MM.1S (cell line): ENCODE data around the gene MR1.
A peak's percentile ranks its signal among the peaks of the same experiment; 100 is the strongest.

Source experiments
- DNase-seq: peaks from one replicate; pipeline ENCODE4 v3.0.0-alpha.2; 2015
- H2AFZ ChIP-seq: fragments of 300-600 bp; sonication (generic); 2 replicates; pipeline ENCODE4 v1.6.0; 2016; ENCODE audit warnings: antibody characterized with exemption, low read length
- H3F3A ChIP-seq: fragments of 300-600 bp; sonication (generic); 2 replicates; pipeline ENCODE4 v1.6.1; 2016; ENCODE audit warnings: mild to moderate bottlenecking, antibody characterized with exemption, low read length, moderate library complexity, mixed read lengths; ENCODE audit not compliant: insufficient read depth
- H3K27ac ChIP-seq: fragments of 300-600 bp; sonication (generic); 2 replicates; pipeline ENCODE4 v1.5.1; 2016; ENCODE audit warnings: mild to moderate bottlenecking, low read length
- H3K27me3 ChIP-seq: fragments of 300-600 bp; sonication (generic); replicated peaks from 2 replicates; pipeline ENCODE4 v1.6.0; 2016; ENCODE audit warnings: low read length; ENCODE audit not compliant: insufficient read depth
- H3K36me3 ChIP-seq: fragments of 300-600 bp; sonication (generic); replicated peaks from 2 replicates; pipeline ENCODE4 v1.6.1; 2016; ENCODE audit warnings: mild to moderate bottlenecking, low read length, mixed read lengths; ENCODE audit not compliant: insufficient read depth
- H3K4me1 ChIP-seq: fragments of 300-600 bp; sonication (generic); 2 replicates; pipeline ENCODE4 v1.6.1; 2016; ENCODE audit warnings: low read length, mixed read lengths
- H3K4me2 ChIP-seq: fragments of 300-600 bp; sonication (generic); 2 replicates; pipeline ENCODE4 v1.6.0; 2016; ENCODE audit warnings: low read depth, low read length
- H3K4me3 ChIP-seq: fragments of 300-600 bp; sonication (generic); 2 replicates; pipeline ENCODE4 v1.5.1; 2016; ENCODE audit warnings: low read length, mixed read lengths
- H3K79me2 ChIP-seq: fragments of 300-600 bp; sonication (generic); 2 replicates; pipeline ENCODE4 v1.6.1; 2016; ENCODE audit warnings: mixed run types, low read length, mixed read lengths
- H3K9ac ChIP-seq: fragments of 300-600 bp; sonication (generic); 2 replicates; pipeline ENCODE4 v1.6.1; 2016; ENCODE audit warnings: low read length, mixed read lengths
- H3K9me2 ChIP-seq: fragments of 300-600 bp; sonication (generic); replicated peaks from 2 replicates; pipeline ENCODE4 v1.6.1; 2016; ENCODE audit warnings: mild to moderate bottlenecking, low read length, mixed read lengths; ENCODE audit not compliant: insufficient read depth
- H3K9me3 ChIP-seq: fragments of 300-600 bp; sonication (generic); replicated peaks from 2 replicates; pipeline ENCODE4 v1.6.1; 2016; ENCODE audit warnings: mild to moderate bottlenecking, low read length, mixed read lengths; ENCODE audit not compliant: insufficient read depth
- H4K20me1 ChIP-seq: fragments of 300-600 bp; sonication (generic); 2 replicates; pipeline ENCODE4 v1.6.1; 2016; ENCODE audit warnings: mild to moderate bottlenecking, low read length, moderate library complexity, mixed read lengths; ENCODE audit not compliant: insufficient read depth
- CTCF ChIP-seq: fragments of 300-600 bp; sonication (generic); IDR thresholded peaks from 2 replicates; pipeline ENCODE4 v1.5.1; 2016; ENCODE audit warnings: antibody characterized with exemption, low read length, mixed read lengths
- EZH2 ChIP-seq: fragments of 300-600 bp; sonication (generic); optimal IDR thresholded peaks from 2 replicates; pipeline ENCODE3; 2017; ENCODE audit warnings: low read depth, mild to moderate bottlenecking, antibody characterized with exemption, low read length, mixed read lengths
- EZH2phosphoT487 ChIP-seq: fragments of 300-600 bp; sonication (generic); IDR thresholded peaks from 2 replicates; pipeline ENCODE4 v1.6.1; 2018; ENCODE audit warnings: antibody characterized with exemption, low read length

MR1 gene

GRCh38 chr1:181095260-181095659 is 61.5 kb downstream of the MR1 start:
- H4K20me1 ChIP-seq = 0 out of 2 replicates have a peak, but pooled peaks cover 7% of the 10 kb centered on the region
- no peak for DNase-seq
- TF ChIP-seq EZH2phosphoT487 = no peak
- H3K9me2 ChIP-seq = no peaks in the 10 kb centered on the region
- H3K4me2 ChIP-seq = no peak overlapping the region
- H3K27me3 ChIP-seq = no peaks in the 10 kb centered on the region
- no peak overlapping the region for H3K27ac ChIP-seq
- peaks cover 8% of the 10 kb centered on the region for H3F3A ChIP-seq
- no peak overlapping the region for H3K4me3 ChIP-seq
- peaks cover 28% of the 10 kb centered on the region for H3K4me1 ChIP-seq
- H3K9me3 ChIP-seq = no peaks in the 10 kb centered on the region
- no peaks in the 10 kb centered on the region for H3K36me3 ChIP-seq
- H3K9ac ChIP-seq = no peak overlapping the region
- peaks cover 30% of the 10 kb centered on the region for H3K79me2 ChIP-seq
- H2AFZ ChIP-seq = no peak overlapping the region

DNA sequence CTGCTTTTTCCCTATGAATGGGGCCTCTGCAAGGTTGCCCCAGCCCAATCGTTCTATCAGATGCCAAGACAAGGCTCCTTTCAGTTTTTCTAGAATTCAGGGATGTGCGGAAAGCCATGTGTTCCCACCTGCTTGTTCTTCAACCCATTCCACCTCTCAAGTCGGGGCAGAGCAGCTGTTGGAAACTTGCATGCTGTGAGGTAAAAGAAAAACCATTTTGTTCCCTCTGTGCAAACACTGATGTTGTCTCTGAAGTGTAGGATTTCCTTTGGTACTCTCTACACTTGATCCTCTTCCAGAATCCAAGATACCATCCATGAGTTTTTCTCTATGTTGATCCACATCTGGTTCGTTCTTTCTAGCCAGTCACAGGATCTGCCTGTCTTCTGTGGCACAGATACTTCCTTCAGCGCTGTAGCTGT is 62.0 kb downstream of the MR1 start:
- no peak for TF ChIP-seq EZH2phosphoT487
- TF ChIP-seq CTCF = no peak
- TF ChIP-seq EZH2 = no peak
- H3K36me3 ChIP-seq = no peaks in the 10 kb centered on the region
- no peak overlapping the region for H3K9ac ChIP-seq
- 0 out of 2 replicates have a peak, but pooled peaks cover 4% of the 10 kb centered on the region for H3F3A ChIP-seq
- no peak overlapping the region for H3K4me2 ChIP-seq
- H4K20me1 ChIP-seq = 0 out of 2 replicates have a peak, but pooled peaks cover 7% of the 10 kb centered on the region
- no peaks in the 10 kb centered on the region for H3K9me2 ChIP-seq
- no peak for DNase-seq
- H3K4me3 ChIP-seq = no peak overlapping the region
- no peak overlapping the region for H2AFZ ChIP-seq
- peaks cover 25% of the 10 kb centered on the region for H3K79me2 ChIP-seq
- no peak overlapping the region for H3K27ac ChIP-seq
- peaks cover 28% of the 10 kb centered on the region for H3K4me1 ChIP-seq
- H3K27me3 ChIP-seq = no peaks in the 10 kb centered on the region
- no peaks in the 10 kb centered on the region for H3K9me3 ChIP-seq

- no peak overlapping the region for H3K27ac ChIP-seq
- no peak for DNase-seq
- H3K27me3 ChIP-seq = no peaks in the 10 kb centered on the region
- no peak overlapping the region for H2AFZ ChIP-seq
- no peaks in the 10 kb centered on the region for H3K9me2 ChIP-seq
- peaks cover 10% of the 10 kb centered on the region for H3K79me2 ChIP-seq
- no peaks in the 10 kb centered on the region for H3K9me3 ChIP-seq
- peaks cover 14% of the 10 kb centered on the region for H3K4me1 ChIP-seq
- no peak overlapping the region for H3K9ac ChIP-seq
- H3K36me3 ChIP-seq = no peaks in the 10 kb centered on the region
- H3K4me2 ChIP-seq = no peak overlapping the region
- H3F3A ChIP-seq = 0 out of 2 replicates have a peak, but pooled peaks cover 4% of the 10 kb centered on the region
- H3K4me3 ChIP-seq = no peak overlapping the region
- 0 out of 2 replicates have a peak, but pooled peaks cover 7% of the 10 kb centered on the region for H4K20me1 ChIP-seq
- TF ChIP-seq CTCF (no peak), EZH2phosphoT487 (no peak), EZH2 (no peak)
Measured at GRCh38 chr1:181097242-181097641, 63.5 kb downstream of the MR1 start.

DNA sequence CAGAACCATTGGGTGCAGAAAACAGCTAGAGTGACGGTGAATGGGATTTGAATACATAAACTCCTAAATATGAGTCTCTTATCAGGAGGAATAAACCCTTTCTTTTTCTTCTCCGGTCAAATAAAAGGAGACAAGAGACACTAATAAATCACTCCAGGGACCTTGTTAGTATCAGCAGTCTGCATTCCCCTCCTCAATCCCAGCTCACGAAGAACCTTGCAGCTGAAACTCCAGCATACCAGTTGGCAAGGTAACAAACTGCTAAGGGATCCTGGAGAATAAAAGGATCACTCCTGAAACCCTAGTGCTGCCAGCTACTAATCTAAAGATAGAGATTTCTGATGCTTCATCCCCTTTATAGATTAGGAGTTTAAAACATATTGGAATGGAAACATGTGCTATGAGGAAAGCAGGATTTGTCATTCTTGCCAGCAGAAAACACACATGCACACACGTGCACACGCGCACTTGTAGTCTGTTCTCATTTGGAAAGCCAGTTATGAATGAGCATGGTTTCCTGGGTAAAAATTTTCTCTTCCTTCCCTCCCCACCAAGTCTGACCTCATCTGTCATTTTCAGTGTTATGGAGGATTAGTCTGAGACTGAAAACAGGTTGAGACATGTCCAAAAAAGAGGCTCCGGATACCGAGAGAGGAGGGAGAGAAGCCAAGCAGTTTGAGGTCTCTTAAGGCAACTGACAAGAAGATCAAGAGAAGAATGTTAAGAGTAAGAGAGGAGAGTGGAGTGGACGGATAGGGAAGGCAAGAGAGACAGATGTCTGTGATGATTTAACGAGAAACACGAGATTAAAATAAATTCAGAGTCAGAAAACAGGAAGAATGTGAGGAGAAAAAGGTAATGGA is 65.6 kb downstream of the MR1 start:
- Histone ChIP-seq H3K9me3 (no peaks in the 10 kb centered on the region), H3K4me2 (peak overlapping the region; percentile 27)
- DNase-seq = peak; percentile 37

More for the DNA sequence above, 65.6 kb downstream of the MR1 start:
- Histone ChIP-seq H3F3A (0 out of 2 replicates have a peak, but pooled peaks cover 8% of the 10 kb centered on the region), H3K36me3 (no peaks in the 10 kb centered on the region), H2AFZ (peak overlapping the region; percentile 1; the same call in 1 of the 2 replicates), H3K4me3 (no peak overlapping the region), H3K4me1 (peaks cover 24% of the 10 kb centered on the region), H4K20me1 (no peaks in the 10 kb centered on the region), H3K79me2 (no peaks in the 10 kb centered on the region), H3K27me3 (no peaks in the 10 kb centered on the region), H3K9me2 (no peaks in the 10 kb centered on the region), H3K27ac (peak overlapping the region; percentile 2; the same call in 1 of the 2 replicates), H3K9ac (no peak overlapping the region)
- no peak for TF ChIP-seq EZH2
- TF ChIP-seq EZH2phosphoT487 = no peak
- no peak for TF ChIP-seq CTCF
